Activated CD8-positive, alpha-beta memory T cell treated with anti-CD3 and anti-CD28 coated beads for 4 hours (primary cell): ENCODE results near the gene P2RX2.
"Not testable (repeated sequence)": the region's sequence is repeated elsewhere in the genome, so short reads cannot be mapped to it uniquely, and the experiment has no call there.

Experiments
- DNase-seq, 2 donors: peaks; one replicate each; pipeline ENCODE4 v3.0.0-alpha.2; 2020; ENCODE audit warnings: low read depth in 2 of 2

P2RX2 gene

DNA sequence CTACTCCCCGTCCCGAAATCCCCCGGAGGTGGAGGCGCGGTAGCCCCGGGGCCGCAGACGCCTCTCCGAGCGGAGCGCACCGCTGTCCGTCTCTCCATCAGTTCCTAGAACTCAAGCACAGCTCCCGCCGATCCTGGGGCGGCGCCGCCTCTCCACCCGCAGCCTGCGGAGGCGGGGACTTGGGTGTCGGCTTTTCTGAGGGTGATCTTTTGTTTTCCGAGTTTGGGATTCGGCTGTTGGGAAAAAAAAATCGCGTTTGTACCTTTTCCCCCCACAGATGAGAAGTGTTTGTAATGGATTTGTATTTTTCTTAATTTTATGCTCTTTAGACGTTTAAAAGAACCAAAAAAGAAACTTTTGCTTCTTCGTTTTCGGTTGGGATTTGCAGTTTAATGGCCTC, 34.8 kb upstream of the P2RX2 start:
- DNase-seq = no peak

DNA sequence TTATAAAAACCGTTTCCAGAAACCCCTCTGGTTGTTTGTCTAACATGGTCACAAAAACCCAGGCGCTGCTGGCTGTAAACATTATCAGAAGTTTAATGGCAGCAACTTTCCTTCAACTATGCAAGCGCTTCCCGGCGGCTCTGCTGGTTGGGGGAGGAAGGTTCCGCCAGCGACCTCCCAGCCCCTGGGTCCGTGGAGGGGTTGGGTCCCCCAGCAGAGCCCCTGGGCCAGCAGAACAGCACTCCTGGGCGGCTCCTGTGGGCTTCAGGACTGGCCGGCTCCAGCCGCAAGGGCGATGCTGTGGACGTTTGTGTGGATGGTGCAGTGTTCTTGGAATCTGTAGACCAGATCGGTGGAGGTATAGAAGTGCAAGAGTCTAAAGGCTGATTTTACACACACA, 34.1 kb upstream of the P2RX2 start:
- DNase-seq = no peak

DNA sequence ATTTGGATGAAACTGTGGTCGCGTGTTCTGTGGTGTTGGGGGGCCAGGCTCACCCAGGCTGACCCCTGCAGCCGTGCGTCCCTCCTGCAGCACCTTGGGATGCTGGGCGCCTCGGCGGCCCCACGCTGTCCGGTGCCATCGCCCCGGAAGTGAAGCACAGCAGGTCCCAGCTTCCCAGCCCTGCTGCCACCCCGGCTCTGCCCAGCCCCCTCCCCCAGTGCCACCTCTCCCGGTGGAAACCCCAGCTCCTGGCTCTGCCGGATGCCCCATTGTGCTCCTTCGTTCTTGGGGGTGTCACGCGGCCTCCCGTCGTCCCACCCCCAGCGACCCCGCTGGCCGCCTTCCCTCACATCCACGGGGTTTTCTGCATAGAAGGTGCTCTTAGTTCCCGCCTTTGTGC, 33.4 kb upstream of the P2RX2 start:
- no peak for DNase-seq

DNA sequence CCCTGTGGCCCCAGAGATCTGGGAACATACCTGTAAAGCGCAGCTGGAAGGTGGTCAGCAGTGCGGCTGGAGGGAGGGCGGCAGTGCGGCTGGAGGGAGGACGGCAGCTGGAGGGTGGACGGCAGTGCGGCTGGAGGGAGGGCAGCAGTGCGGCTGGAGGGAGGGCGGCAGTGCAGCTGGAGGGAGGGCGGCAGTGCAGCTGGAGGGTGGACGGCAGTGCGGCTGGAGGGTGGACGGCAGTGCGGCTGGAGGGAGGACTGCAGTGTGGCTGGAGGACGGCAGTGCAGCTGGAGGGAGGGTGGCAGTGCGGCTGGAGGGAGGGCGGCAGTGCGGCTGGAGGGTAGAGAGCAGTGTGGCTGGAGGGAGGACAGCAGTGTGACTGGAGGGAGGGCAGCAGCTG, 31.6 kb upstream of the P2RX2 start:
- no peak for DNase-seq

DNA sequence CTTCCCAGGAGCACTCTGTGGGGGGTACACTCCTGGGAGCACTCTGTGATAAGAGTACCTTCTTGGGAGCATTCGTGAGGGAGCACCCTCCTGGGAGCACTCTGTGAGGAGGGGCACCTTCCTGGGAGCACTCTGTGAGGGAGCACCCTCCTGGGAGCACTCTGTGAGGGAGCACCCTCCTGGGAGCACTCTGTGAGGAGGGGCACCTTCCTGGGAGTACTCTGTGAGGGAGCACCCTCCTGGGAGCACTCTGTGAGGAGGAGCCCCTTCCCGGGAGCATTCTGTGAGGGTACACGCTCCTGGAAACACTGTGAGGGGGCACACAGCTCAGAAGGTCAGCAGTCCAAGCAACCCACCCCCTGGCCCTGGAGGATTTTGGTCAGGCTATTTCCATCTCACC, 30.8 kb upstream of the P2RX2 start:
- DNase-seq = no peak

DNA sequence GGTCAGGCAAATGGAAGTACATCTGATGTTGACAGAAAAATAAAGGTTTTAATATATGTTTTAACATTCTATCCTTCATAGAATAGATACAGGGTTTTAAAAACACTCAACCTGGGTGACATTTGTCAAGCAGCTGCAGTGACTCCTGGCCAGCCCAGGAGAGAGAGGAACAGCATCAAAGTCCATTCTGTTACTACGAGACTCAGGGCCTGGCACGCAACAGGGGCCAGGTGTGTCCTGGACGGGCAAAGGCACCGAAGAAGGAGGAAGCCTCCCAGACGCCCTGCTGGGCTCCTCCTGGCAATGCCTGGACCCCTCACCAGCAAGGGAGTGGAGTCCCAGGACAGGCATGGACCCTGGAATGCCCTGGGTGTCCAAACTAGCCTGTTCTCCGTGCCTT, 30.3 kb upstream of the P2RX2 start:
- no peak for DNase-seq

DNA sequence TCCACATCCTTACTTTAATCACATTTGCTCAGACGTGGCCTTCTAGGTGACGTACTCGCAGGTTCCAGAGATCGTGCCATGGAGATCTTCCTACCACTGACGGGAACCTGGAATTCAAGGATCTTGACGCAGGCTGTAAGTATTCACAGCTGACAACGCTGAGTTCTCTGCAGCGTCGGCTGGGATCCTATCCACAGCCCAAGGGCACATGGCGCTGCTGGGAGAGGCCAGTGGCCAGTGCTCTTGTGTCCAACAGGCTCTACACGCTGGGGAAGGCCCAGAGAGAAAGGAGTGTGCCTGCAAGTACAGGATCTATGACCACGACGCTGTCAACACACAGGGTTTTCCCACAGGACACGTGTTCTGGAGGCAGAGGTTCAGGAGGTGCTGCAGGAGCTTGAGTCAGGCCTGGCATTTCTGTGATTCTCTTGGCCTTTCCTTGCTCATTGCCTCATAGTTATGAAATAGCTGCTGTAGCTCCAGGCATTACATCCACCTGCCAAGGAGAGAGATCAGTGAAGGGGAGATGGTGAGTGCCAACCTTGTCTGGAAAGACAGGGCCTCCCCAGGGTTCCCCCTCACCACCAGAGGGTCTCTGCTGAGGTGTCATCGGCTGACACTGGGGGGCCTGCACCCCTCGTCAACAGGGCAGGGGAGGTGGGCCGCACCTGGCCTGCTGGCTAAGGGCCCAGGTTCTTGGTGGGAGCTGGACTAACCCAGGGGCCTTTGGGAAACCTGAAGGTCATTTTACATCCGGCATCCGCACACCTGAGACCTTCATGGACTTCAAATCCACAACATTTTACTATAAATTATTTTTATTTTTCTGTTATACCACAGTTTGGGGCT, 29.5 kb upstream of the P2RX2 start:
- DNase-seq = no peak

DNA sequence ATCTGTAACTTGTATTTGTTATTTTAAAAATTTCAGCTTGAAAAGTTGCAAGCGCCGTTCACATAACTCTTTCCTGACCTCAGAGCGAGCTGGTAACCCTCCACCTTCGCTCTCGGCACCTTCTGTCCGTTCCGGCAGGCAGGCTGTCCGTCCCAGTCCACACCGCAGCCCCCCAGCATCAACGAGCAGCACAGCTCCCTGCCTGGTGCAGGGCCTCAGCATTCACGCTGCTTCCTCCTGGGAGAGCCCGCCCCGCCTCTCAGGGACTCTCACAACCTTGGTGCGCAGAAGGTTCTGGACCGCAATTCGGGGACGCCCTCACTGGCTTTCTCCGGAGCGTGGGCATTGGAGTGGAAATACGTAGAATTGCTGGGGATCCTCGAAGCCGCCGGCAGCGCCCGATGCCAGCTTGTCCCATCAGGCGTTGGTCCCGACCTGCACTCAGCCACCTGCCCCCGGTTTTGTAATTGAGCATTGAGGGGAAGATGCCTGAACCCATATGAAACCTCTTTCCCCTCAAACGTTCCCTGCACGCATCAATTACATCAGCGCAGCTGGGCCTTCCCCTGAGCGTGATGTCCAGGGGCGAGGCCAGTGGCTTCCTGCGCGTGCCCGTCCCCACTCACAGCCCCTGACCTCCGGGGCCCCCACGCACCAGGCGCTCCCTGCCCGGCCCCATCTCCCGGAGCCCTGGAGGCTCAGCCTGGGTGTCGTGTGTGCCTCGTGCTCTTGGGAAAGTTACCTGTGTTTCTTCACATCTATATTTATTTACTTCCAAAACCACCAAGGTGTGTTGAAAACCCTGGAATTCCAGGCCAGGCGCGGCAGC, 27.3 kb upstream of the P2RX2 start:
- no peak for DNase-seq

DNA sequence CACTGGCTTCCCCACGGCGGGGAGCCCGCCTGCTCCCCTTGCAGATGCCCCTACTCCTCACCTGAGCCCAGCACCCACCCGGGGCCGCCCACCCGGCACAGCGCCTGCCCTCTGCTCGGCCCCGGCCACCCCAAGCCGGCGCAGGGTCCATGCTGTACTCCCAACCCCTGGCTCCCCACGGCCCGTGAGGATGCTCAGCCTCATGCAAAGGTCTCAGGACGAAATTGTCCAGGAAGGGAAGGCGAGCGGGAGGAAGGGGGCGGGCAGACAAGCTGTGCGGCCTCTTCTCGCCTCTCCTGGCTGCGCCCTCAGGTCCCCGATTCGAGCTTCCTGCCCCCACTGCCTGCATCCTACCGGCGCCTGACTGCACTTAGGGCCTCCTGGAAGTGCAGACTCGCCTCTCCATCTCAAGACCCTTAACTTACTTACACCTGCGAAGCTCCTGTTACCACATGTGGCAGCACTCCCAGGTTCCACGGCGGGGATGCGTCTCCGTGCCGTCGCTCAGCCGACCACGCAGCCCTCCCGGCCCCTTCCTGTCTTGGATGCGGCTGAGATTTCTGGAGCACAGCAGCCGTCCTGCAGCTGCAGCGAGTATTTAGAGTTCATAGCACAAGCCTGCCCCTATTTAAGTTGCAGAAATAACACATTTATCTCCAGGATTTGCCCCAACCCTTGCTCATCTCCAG, 26.1 kb upstream of the P2RX2 start:
- DNase-seq = no peak

DNA sequence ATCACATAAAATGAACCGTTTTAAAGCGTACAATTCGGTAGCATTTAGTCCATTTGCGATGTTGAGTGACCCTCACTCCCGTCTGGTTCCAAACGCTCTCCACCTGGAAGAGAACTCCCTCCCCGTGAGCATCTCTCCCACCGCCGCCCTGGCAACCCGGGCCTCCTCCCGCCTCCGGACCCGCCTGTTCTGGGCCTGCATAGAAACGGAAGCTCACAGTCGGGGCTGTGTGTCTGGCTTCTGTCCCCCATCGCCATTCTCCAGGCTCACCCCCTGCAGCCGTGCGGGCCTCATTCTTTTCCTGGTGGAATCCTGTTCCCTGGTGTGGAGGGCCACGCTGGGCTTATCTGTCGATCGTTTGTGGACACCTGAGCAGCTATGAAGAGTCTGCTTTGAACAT, 25.5 kb upstream of the P2RX2 start:
- no peak for DNase-seq

DNA sequence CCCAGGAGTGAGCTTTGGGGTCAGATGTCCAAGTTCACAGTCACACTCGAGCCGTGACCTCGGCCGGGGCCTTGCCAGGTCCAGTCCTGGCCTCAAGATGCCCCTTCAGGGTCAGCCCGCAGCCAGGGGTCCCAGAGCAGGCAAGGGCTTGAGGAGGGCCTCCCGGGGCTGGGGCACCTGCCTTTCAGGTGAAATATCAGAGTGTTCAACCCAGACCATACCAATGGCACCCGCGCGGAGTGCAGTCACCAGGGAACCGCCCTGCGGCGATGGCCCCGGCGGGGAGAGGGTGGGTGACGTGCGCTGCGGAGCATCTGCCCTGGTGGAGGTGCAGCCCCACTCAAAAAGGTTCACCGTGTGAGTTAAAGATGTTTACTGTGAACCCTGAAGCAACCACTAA, 25.1 kb upstream of the P2RX2 start:
- no peak for DNase-seq

DNA sequence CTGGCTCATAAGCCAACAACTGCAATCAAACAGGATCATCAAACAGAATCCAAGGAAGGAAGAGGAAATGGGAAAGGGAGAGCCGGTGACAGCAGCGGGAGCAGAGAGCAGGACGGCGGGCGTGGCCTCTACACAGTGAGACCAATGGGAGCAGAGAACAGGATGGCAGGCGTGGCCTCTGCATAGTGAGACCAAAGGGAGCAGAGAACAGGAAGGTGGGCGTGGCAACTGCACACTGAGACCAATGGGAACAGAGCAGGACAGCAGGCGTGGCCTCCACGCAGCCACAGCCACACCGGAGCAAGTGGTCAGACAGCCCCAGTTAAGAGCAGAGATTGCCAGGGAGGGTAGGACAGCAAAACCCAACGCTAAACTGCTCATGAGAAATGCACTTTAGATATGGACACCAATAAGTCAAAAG, 24.6 kb upstream of the P2RX2 start:
- DNase-seq = no peak

DNA sequence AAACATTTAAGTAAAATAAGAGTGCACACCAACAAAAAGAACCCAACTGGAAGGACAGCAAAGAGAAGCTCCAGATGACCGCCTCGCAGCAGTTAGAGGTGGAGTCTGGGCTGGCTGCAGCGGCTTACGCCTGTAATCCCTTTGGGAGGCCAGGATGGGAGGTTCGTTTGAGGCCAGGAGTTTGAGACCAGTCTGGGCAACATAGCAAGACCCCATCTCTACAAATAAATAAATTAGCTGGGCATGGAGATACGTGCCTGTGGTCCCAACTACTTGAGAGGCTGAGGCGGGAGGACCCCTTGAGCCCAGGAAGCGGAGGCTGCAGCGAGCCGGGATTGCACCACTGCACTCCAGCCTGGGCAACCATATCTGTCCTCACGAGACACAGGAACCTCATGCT, 23.4 kb upstream of the P2RX2 start:
- DNase-seq = no peak

DNA sequence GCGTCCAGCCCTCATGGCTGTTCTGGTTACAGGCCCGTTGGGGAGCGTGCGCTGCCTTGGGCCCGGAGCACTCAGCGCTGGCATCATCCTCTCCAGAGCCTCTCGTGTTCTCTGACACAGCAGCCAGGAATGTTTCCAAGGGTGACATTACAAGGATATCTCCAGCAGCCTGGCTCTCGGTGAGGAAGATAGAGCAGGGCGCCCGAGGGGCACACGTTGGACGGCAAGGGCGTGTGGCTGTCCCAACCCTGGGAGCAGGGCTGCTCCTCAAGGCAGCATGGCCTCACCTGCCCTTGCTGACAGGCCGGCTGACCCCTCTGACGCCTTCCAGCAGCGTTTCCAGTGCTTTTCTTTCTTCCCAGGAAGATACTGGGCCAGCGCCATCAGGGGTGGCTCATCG, 22.6 kb upstream of the P2RX2 start:
- no peak for DNase-seq

DNA sequence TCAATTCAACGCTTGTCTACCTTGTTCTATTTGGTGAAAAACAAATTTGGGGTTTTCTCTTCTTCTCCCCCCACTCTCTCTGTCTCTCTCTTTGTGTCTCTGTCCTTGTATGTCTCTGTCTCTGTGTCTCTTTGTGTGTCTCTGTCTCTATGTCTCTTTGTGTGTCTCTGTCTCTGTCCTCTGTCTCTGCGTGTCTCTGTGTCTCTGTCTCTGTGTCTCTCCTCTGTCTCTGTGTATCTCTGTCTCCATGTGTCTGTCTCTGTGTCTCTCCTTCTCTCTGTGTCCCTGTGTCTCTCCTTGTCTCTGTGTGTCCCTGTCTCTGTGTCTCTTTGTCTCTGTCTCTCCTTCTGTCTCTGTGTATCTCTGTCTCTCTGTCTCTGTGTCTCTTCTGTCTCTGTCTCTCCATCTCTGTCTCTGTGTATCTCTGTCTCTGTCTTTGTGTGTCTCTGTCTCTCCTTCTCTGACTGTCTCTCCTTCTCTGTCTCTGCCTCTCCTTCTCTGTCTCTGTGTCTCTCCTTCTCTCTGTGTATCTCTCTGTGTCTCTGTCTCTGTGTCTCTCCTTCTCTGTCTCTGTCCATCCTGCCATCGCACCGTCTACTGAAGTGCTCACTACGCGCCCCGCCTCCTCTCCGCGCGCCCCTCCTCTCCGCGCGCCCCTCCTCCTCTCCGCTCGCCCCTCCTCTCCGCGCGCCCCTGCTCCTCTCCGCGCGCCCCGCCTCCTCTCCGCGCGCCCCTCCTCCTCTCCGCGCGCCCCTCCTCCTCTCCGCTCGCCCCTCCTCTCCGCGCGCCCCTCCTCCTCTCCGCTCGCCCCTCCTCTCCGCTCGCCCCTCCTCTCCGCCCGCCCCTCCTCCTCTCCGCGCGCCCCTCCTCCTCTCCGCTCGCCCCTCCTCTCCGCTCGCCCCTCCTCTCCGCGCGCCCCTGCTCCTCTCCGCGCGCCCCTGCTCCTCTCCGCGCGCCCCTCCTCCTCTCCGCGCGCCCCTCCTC, 21.0 kb upstream of the P2RX2 start:
- DNase-seq = no peak

DNA sequence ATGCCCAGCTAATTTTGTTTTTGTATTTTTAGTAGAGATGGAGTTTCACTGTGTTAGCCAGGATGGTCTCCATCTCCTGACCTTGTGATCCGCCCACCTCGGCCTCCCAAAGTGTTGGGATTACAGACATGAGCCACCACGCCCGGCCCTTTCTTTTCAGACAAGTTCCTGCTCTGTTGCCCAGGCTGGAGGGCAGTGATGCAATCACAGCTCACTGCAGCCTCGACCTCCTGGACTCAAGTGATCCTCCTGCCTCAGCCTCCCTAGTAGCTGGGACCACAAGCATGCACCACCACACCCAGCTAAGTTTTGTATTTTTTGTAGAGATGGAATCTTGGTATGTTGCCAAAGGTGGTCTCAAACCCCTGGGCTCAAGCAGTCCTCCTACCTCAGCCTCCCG, 19.1 kb upstream of the P2RX2 start:
- not testable (repeated sequence) for DNase-seq

DNA sequence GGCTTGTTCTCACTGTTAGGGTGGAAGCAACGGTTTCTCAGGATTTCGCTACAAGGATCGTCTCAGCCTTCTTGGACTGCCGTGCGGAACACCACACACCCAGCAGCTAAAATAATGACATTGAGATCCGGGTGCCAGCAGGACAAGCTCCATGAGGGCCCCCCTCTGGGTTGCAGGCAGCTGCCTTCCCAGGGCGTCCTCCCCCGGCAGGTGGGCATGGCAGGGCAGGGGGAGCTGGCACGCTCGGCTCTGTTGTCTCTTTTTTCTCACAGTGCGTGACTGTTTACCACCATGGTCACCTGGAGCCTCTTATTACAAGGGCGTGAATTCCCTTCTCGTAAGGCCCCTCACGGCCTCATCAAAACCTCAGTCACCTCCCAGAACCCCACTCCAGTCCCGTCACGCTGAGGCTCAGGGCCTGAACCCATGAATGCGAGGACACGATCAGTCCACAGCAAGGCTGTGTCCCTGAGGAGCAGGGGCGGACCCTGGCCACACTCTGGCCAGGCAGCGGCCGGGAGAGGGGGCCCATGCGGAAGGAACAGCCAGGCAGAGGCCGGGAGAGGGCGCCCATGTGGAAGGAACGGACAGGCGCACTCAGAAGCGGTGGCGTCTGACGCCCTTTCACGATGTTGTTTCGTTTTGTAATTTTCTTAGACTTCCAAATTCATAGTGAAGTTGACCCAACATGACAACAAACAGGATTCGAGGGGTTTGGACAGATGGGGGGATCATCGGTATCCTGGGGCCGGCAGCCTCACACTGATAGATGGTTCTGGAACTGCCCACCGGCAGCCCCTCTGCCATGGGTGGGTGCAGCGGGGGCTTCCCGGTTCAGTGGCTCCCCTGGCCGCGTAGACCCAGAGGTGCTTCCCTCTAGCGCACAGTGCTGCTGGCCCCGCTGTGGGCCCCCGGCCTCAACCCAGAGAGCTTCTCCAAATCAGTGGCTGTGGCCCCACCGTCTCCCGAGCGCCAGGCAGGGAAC, 18.2 kb upstream of the P2RX2 start:
- DNase-seq = no peak

DNA sequence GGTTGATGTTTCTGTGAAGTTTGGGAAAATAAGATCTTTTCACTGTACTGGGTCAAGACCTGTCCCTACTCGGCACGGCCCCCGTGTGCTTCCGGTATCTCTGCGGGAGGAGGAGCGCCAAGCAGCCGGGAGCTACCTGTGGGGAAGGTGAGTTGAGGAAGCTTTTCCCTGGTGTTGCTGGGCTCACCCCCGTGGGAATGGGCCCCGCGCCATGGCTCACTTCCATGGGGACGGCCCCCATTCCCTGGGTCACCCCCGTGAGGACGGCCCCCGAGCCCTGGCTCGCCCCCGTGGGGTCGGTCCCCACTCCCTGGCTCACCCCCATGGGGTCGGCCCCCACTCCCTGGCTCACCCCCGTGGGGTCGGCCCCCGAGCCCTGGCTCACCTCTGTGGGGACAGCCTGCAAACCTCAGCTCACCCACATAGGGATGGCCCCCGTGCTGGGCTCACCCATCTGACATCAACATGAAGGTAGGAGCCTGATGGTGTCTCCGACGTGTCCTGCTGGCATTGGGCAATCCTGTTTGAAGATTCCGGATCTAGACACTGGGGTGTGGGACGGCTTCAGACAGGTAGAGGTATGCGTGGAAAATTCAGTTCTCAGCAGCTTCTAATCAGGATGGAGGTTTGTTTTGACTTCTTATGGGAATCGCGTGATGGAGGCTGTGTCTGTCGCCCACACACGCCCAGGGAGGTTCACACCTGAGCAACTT, 17.2 kb upstream of the P2RX2 start:
- no peak for DNase-seq

DNA sequence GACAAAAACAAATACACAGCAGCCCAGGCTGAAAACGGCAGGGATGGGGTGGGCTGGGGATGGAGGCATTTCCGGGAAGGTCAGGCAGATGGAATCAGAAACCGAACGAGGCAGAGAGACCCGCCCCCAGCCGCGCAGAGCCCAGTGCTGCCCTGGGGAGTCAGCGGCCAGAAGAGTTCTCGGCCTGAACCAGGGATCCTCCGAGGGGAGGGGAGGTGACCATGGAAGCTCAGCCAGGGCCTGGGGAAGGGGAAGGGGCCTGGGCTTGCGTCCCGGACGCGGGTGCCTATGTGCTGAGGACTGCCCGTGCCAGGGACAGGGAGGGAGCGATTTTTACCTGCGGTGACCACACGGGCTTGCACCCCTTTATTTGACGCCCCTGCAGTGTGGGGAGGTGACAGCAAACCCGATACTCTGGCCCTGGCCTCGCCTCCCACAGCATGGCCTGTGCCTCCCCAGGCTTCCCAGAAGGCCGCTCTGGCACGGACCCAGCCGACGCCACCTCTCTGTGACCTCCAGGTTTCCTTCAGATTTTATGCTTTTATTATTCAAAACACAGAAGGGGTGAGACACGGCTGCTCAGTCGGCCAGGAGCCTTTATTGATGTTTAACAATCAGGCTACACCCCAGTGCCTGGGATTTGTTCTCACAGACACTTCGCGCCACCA, 15.9 kb upstream of the P2RX2 start:
- no peak for DNase-seq
